ENCODE data around the gene CHD8.
"Not testable (repeated sequence)": the region's sequence is repeated elsewhere in the genome, so short reads cannot be mapped to it uniquely, and the experiment has no call there.

The CHD8 gene

DNA sequence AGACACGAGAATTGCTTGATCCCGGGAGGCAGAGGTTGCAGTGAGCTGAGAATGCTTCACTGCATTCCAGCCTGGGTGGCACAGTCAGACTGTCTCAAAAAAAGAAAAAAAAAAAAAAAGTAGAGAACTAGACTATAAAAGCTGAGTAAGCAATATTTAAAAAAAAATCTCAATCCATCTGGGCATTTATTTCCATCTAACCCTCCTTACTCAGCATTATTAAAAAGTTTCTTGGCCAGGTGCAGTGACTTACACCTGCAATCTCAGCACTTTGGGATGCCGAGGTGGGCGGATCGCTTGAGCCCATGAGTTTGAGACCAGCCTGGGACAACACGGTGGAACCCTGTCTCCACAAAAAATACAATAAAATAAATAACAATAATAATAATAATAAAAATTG lies 76.6 kb downstream of the CHD8 start:
- Histone ChIP-seq H3K4me3 (ENCODE audit: insufficient read depth, low read length, poor library complexity, severe bottlenecking) (no peak overlapping the region), H3K79me2 (ENCODE audit: insufficient read depth, low read length) (peaks cover 95% of the 10 kb centered on the region), H3K9ac (ENCODE audit: low read length) (no peak overlapping the region), H3K4me2 (ENCODE audit: low read depth, low read length, poor library complexity, severe bottlenecking) (no peak overlapping the region), H3K27me3 (ENCODE audit: low read length) (no peaks in the 10 kb centered on the region), H3K27ac (ENCODE audit: low read depth, low read length) (no peak overlapping the region), H3K36me3 (ENCODE audit: low read length) (peaks cover 31% of the 10 kb centered on the region), H2AFZ (ENCODE audit: low read depth, low read length, severe bottlenecking) (no peak overlapping the region), H4K20me1 (ENCODE audit: low read depth, low read length) (peaks cover 29% of the 10 kb centered on the region), H3K9me3 (ENCODE audit: insufficient read depth, low read length) (no peaks in the 10 kb centered on the region), H3F3A (ENCODE audit: insufficient read depth) (peaks cover 12% of the 10 kb centered on the region), H3K9me2 (replicated peaks; ENCODE audit: insufficient read depth, low read length) (no peaks in the 10 kb centered on the region)
- TF ChIP-seq CTCF (IDR thresholded peaks at IDR 0.05; ENCODE audit: insufficient read depth, low read length, poor library complexity, severe bottlenecking) (no peak), EZH2phosphoT487 (conservative IDR thresholded peaks at IDR 0.05; ENCODE audit: low read length) (no peak)

GRCh38 chr14:21373980-21374379 lies 81.9 kb downstream of the CHD8 start:
- no peak overlapping the region for H3K4me3 ChIP-seq (ENCODE audit: insufficient read depth, low read length, poor library complexity, severe bottlenecking)
- TF ChIP-seq EZH2phosphoT487 (conservative IDR thresholded peaks at IDR 0.05; ENCODE audit: low read length) (no peak), CTCF (IDR thresholded peaks at IDR 0.05; ENCODE audit: insufficient read depth, low read length, poor library complexity, severe bottlenecking) (no peak)
- peaks cover 13% of the 10 kb centered on the region; the same call in 1 of the 2 replicates for H3F3A ChIP-seq (ENCODE audit: insufficient read depth)
- no peak overlapping the region for H3K9ac ChIP-seq (ENCODE audit: low read length)
- peaks cover 39% of the 10 kb centered on the region for H4K20me1 ChIP-seq (ENCODE audit: low read depth, low read length)
- peaks cover 61% of the 10 kb centered on the region for H3K79me2 ChIP-seq (ENCODE audit: insufficient read depth, low read length)
- no peaks in the 10 kb centered on the region for H3K9me3 ChIP-seq (ENCODE audit: insufficient read depth, low read length)
- no peaks in the 10 kb centered on the region for H3K27me3 ChIP-seq (ENCODE audit: low read length)
- no peak overlapping the region for H3K27ac ChIP-seq (ENCODE audit: low read depth, low read length)
- H3K36me3 ChIP-seq (ENCODE audit: low read length) = peaks cover 53% of the 10 kb centered on the region
- no peak overlapping the region for H3K4me2 ChIP-seq (ENCODE audit: low read depth, low read length, poor library complexity, severe bottlenecking)
- no peak overlapping the region for H2AFZ ChIP-seq (ENCODE audit: low read depth, low read length, severe bottlenecking)
- no peaks in the 10 kb centered on the region for H3K9me2 ChIP-seq (replicated peaks; ENCODE audit: insufficient read depth, low read length)

- H3F3A ChIP-seq (ENCODE audit: insufficient read depth); H2AFZ ChIP-seq (ENCODE audit: low read depth, low read length, severe bottlenecking); H3K4me3 ChIP-seq (ENCODE audit: insufficient read depth, low read length, poor library complexity, severe bottlenecking); H3K9me3 ChIP-seq (ENCODE audit: insufficient read depth, low read length); H3K9me2 ChIP-seq (replicated peaks; ENCODE audit: insufficient read depth, low read length); H3K4me2 ChIP-seq (ENCODE audit: low read depth, low read length, poor library complexity, severe bottlenecking); H3K27me3 ChIP-seq (ENCODE audit: low read length); H3K27ac ChIP-seq (ENCODE audit: low read depth, low read length); H3K9ac ChIP-seq (ENCODE audit: low read length): not testable (repeated sequence)
- Histone ChIP-seq H3K79me2 (ENCODE audit: insufficient read depth, low read length) (peaks cover 49% of the 10 kb centered on the region), H4K20me1 (ENCODE audit: low read depth, low read length) (peaks cover 29% of the 10 kb centered on the region; the same call in 1 of the 2 replicates), H3K36me3 (ENCODE audit: low read length) (peaks cover 52% of the 10 kb centered on the region)
These were observed 83.1 kb downstream of the CHD8 start for GRCh38 chr14:21372814-21373213.

- Histone ChIP-seq H3F3A (ENCODE audit: insufficient read depth) (peaks cover 7% of the 10 kb centered on the region; the same call in 1 of the 2 replicates), H4K20me1 (ENCODE audit: low read depth, low read length) (peaks cover 16% of the 10 kb centered on the region; the same call in 1 of the 2 replicates), H3K4me2 (ENCODE audit: low read depth, low read length, poor library complexity, severe bottlenecking) (no peak overlapping the region), H3K79me2 (ENCODE audit: insufficient read depth, low read length) (peaks cover 22% of the 10 kb centered on the region), H3K27ac (ENCODE audit: low read depth, low read length) (no peak overlapping the region), H3K9ac (ENCODE audit: low read length) (no peak overlapping the region), H3K9me2 (replicated peaks; ENCODE audit: insufficient read depth, low read length) (no peaks in the 10 kb centered on the region), H3K4me3 (ENCODE audit: insufficient read depth, low read length, poor library complexity, severe bottlenecking) (no peak overlapping the region), H3K36me3 (ENCODE audit: low read length) (peaks cover 52% of the 10 kb centered on the region), H3K27me3 (ENCODE audit: low read length) (no peaks in the 10 kb centered on the region), H2AFZ (ENCODE audit: low read depth, low read length, severe bottlenecking) (no peak overlapping the region), H3K9me3 (ENCODE audit: insufficient read depth, low read length) (no peaks in the 10 kb centered on the region)
- TF ChIP-seq EZH2phosphoT487 (conservative IDR thresholded peaks at IDR 0.05; ENCODE audit: low read length) (no peak), CTCF (IDR thresholded peaks at IDR 0.05; ENCODE audit: insufficient read depth, low read length, poor library complexity, severe bottlenecking) (no peak)
These were observed 85.8 kb downstream of the CHD8 start for GRCh38 chr14:21369949-21370679.
